ENCODE data around the gene SCYL1.
"Not testable (repeated sequence)": the region's sequence is repeated elsewhere in the genome, so short reads cannot be mapped to it uniquely, and the experiment has no call there.

The SCYL1 gene

GRCh38 chr11:65505466-65506289, 19.2 kb upstream of the SCYL1 start:
- DNase-seq (ENCODE audit: low read depth in 1 of 2, low spot score in 1 of 2): no peak

GRCh38 chr11:65506290-65506771, 18.6 kb upstream of the SCYL1 start:
- no peak for DNase-seq (ENCODE audit: low read depth in 1 of 2, low spot score in 1 of 2)

- no peak for DNase-seq (ENCODE audit: low read depth in 1 of 2, low spot score in 1 of 2)
Measured at GRCh38 chr11:65506772-65507505, 17.9 kb upstream of the SCYL1 start.

- not testable (repeated sequence) for DNase-seq (ENCODE audit: low read depth in 1 of 2, low spot score in 1 of 2)
Measured at GRCh38 chr11:65512311-65512710, 12.6 kb upstream of the SCYL1 start.

GRCh38 chr11:65516135-65516968, 8.5 kb upstream of the SCYL1 start:
- no peak for DNase-seq (ENCODE audit: low read depth in 1 of 2, low spot score in 1 of 2)

- not testable (repeated sequence) for DNase-seq (ENCODE audit: low read depth in 1 of 2, low spot score in 1 of 2)
Measured at GRCh38 chr11:65518941-65519549, 5.8 kb upstream of the SCYL1 start.

- DNase-seq (ENCODE audit: low read depth in 1 of 2, low spot score in 1 of 2): not testable (repeated sequence)
Measured at GRCh38 chr11:65521777-65522521, 2.9 kb upstream of the SCYL1 start.

- not testable (repeated sequence) for DNase-seq (ENCODE audit: low read depth in 1 of 2, low spot score in 1 of 2)
Measured at GRCh38 chr11:65522718-65523630, 1.9 kb upstream of the SCYL1 start.

GRCh38 chr11:65523631-65523968, 1.3 kb upstream of the SCYL1 start:
- not testable (repeated sequence) for DNase-seq (ENCODE audit: low read depth in 1 of 2, low spot score in 1 of 2)

- DNase-seq (ENCODE audit: low read depth in 1 of 2, low spot score in 1 of 2): no peak
Measured at GRCh38 chr11:65524014-65524740, 706 bp upstream of the SCYL1 start.

- no peak for DNase-seq (ENCODE audit: low read depth in 1 of 2, low spot score in 1 of 2)
Measured at GRCh38 chr11:65525546-65526480, 930 bp downstream of the SCYL1 start.

- no peak for DNase-seq (ENCODE audit: low read depth in 1 of 2, low spot score in 1 of 2)
Measured at GRCh38 chr11:65526744-65527143, 1.9 kb downstream of the SCYL1 start.

GRCh38 chr11:65528819-65529350, 4.0 kb downstream of the SCYL1 start:
- no peak for DNase-seq (ENCODE audit: low read depth in 1 of 2, low spot score in 1 of 2)

GRCh38 chr11:65529475-65530156, 4.7 kb downstream of the SCYL1 start:
- DNase-seq (ENCODE audit: low read depth in 1 of 2, low spot score in 1 of 2): no peak

- DNase-seq (ENCODE audit: low read depth in 1 of 2, low spot score in 1 of 2): no peak
Measured at GRCh38 chr11:65530157-65530496, 5.2 kb downstream of the SCYL1 start.

GRCh38 chr11:65532388-65533064, 7.6 kb downstream of the SCYL1 start:
- no peak for DNase-seq (ENCODE audit: low read depth in 1 of 2, low spot score in 1 of 2)

Measured in activated T-helper 1 cell treated with anti-CD3 and anti-CD28 coated beads, Interleukin-2, amount 50 U/mL, for 16 hours (primary cell).